Measurements from ENCODE around the gene KRT222.

KRT222 gene

GRCh38 chr17:40699371-40699770 is 34.4 kb upstream of the KRT222 start:
- TF ChIP-seq EZH2 (IDR thresholded peaks at IDR 0.05; ENCODE audit: borderline replicate concordance, low read depth, low read length, severe bottlenecking) (no peak), CTCF (IDR thresholded peaks at IDR 0.05; ENCODE audit: borderline replicate concordance, extremely low read depth, low read length, poor library complexity, severe bottlenecking) (no peak)
- Histone ChIP-seq H3K9me3 (ENCODE audit: insufficient read depth, low read length, severe bottlenecking) (no peaks in the 10 kb centered on the region), H3K9ac (ENCODE audit: low read depth, low read length) (no peak overlapping the region), H3K4me1 (ENCODE audit: insufficient read depth, low read length) (no peaks in the 10 kb centered on the region), H3K79me2 (ENCODE audit: insufficient read depth, low read length) (no peaks in the 10 kb centered on the region), H3K36me3 (ENCODE audit: insufficient read depth, low read length) (no peaks in the 10 kb centered on the region), H3K4me2 (ENCODE audit: insufficient read depth, low read length) (no peak overlapping the region), H4K20me1 (ENCODE audit: insufficient read depth, low read length) (no peaks in the 10 kb centered on the region), H3K27me3 (ENCODE audit: insufficient read depth, low read length, poor library complexity) (peaks cover 26% of the 10 kb centered on the region), H3K27ac (ENCODE audit: low read length) (no peak overlapping the region), H3K4me3 (ENCODE audit: low read depth in 1 of 2, low read length in 2 of 2) (no peak overlapping the region), H2AFZ (ENCODE audit: low read depth, low read length) (no peak overlapping the region)
- ATAC-seq (ENCODE audit: insufficient read depth, low read depth) (no peak), DNase-seq (no peak)

DNA sequence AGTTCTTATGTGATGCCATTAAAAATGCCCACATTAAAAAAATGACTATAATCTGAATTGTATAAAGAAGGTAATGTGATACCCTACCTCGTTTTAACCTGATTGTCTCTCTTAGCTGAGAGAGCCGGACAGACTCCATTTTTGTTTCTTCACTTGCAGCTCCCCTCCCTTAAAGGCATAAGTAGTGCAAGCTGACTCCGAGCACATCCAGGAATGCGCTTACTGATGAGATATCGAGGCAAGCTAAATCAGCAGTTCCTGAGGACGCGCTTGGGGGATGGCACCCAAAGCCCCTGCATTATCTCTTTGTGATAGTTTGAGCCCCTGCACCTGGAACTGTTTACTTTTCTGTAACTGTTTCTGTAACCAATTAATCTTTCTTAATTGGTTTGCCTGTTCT is 32.3 kb upstream of the KRT222 start:
- no peak for DNase-seq
- H3K27ac ChIP-seq (ENCODE audit: low read length): no peak overlapping the region
- no peaks in the 10 kb centered on the region for H3K9me3 ChIP-seq (ENCODE audit: insufficient read depth, low read length, severe bottlenecking)
- H2AFZ ChIP-seq (ENCODE audit: low read depth, low read length): no peak overlapping the region
- H3K9ac ChIP-seq (ENCODE audit: low read depth, low read length): no peak overlapping the region
- no peak overlapping the region for H3K4me3 ChIP-seq (ENCODE audit: low read depth in 1 of 2, low read length in 2 of 2)
- H3K4me1 ChIP-seq (ENCODE audit: insufficient read depth, low read length): no peaks in the 10 kb centered on the region
- no peaks in the 10 kb centered on the region for H4K20me1 ChIP-seq (ENCODE audit: insufficient read depth, low read length)
- TF ChIP-seq CTCF (IDR thresholded peaks at IDR 0.05; ENCODE audit: borderline replicate concordance, extremely low read depth, low read length, poor library complexity, severe bottlenecking): no peak
- no peak for TF ChIP-seq EZH2 (IDR thresholded peaks at IDR 0.05; ENCODE audit: borderline replicate concordance, low read depth, low read length, severe bottlenecking)
- peaks cover 24% of the 10 kb centered on the region for H3K27me3 ChIP-seq (ENCODE audit: insufficient read depth, low read length, poor library complexity)
- H3K79me2 ChIP-seq (ENCODE audit: insufficient read depth, low read length): no peaks in the 10 kb centered on the region
- no peak for ATAC-seq (ENCODE audit: insufficient read depth, low read depth)
- H3K4me2 ChIP-seq (ENCODE audit: insufficient read depth, low read length): no peak overlapping the region
- H3K36me3 ChIP-seq (ENCODE audit: insufficient read depth, low read length): no peaks in the 10 kb centered on the region

DNA sequence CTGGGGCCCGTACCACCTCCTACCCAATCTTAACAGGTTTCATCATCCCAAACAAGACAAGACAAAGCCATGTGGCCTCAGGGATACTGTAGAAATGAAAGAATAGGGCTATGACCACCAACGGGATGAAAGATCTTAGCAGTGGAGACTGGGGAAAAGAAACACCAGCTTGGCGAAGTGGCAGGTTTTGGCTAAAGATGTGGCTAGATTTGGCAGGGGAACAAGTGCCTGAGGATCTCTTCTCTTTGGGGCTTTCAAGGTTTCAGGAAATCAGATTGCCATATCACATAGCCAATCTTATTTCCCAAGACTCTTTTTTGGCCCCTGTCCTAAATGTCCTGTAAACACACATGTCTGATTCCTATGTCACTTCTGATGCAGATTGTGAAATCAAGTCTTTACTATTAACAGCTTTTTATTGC is 31.7 kb upstream of the KRT222 start:
- Histone ChIP-seq H3K4me1 (ENCODE audit: insufficient read depth, low read length) (no peaks in the 10 kb centered on the region), H3K27me3 (ENCODE audit: insufficient read depth, low read length, poor library complexity) (peaks cover 30% of the 10 kb centered on the region), H3K9ac (ENCODE audit: low read depth, low read length) (no peak overlapping the region), H3K27ac (ENCODE audit: low read length) (no peak overlapping the region), H3K4me2 (ENCODE audit: insufficient read depth, low read length) (no peak overlapping the region), H3K9me3 (ENCODE audit: insufficient read depth, low read length, severe bottlenecking) (no peaks in the 10 kb centered on the region), H3K36me3 (ENCODE audit: insufficient read depth, low read length) (no peaks in the 10 kb centered on the region), H2AFZ (ENCODE audit: low read depth, low read length) (no peak overlapping the region), H3K79me2 (ENCODE audit: insufficient read depth, low read length) (no peaks in the 10 kb centered on the region), H4K20me1 (ENCODE audit: insufficient read depth, low read length) (no peaks in the 10 kb centered on the region), H3K4me3 (ENCODE audit: low read depth in 1 of 2, low read length in 2 of 2) (no peak overlapping the region)
- TF ChIP-seq CTCF (IDR thresholded peaks at IDR 0.05; ENCODE audit: borderline replicate concordance, extremely low read depth, low read length, poor library complexity, severe bottlenecking) (no peak), EZH2 (IDR thresholded peaks at IDR 0.05; ENCODE audit: borderline replicate concordance, low read depth, low read length, severe bottlenecking) (no peak)
- DNase-seq (no peak), ATAC-seq (ENCODE audit: insufficient read depth, low read depth) (no peak)

All from DND-41 (cell line).